ENCODE data around the gene SRPRB.

DNA sequence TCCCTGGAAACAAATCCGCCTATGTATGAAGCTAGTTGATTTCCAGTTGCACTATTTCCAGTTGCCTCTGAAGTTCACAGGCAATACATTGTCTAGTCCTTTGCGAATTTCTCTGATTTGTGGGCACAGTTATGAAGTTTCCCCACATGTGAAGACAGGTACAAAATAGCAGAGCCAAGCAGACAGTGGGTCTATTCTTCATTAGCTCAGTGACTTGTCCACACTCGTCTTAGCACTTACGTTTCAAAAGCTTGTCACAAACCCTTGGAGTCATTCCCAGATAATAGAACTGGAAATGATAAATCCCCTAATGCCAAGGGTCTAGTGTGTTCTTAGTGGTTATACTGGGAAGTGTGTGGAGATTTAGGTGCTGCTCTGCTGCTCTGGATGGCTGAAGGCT lies 14.5 kb downstream of the SRPRB start:
- TF ChIP-seq, protein P1, sequence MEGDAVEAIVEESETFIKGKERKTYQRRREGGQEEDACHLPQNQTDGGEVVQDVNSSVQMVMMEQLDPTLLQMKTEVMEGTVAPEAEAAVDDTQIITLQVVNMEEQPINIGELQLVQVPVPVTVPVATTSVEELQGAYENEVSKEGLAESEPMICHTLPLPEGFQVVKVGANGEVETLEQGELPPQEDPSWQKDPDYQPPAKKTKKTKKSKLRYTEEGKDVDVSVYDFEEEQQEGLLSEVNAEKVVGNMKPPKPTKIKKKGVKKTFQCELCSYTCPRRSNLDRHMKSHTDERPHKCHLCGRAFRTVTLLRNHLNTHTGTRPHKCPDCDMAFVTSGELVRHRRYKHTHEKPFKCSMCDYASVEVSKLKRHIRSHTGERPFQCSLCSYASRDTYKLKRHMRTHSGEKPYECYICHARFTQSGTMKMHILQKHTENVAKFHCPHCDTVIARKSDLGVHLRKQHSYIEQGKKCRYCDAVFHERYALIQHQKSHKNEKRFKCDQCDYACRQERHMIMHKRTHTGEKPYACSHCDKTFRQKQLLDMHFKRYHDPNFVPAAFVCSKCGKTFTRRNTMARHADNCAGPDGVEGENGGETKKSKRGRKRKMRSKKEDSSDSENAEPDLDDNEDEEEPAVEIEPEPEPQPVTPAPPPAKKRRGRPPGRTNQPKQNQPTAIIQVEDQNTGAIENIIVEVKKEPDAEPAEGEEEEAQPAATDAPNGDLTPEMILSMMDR (IDR thresholded peaks at IDR 0.05): no peak
- no peak for TF ChIP-seq POLR2A (IDR thresholded peaks at IDR 0.05)
